HG03575 (cell line): ENCODE results near the gene MCUB.

Experiments used
- ATAC-seq: cut with Tn5 transposase; IDR thresholded peaks from one replicate; pipeline ENCODE4 v1.9.1; 2021; ENCODE audit not compliant: unreplicated experiment, insufficient number of reproducible peaks, low FRiP score; ENCODE audit errors: extremely low read depth

The MCUB gene

GRCh38 chr4:109614466-109614865 is 54.4 kb downstream of the MCUB start:
- ATAC-seq, result no peak

DNA sequence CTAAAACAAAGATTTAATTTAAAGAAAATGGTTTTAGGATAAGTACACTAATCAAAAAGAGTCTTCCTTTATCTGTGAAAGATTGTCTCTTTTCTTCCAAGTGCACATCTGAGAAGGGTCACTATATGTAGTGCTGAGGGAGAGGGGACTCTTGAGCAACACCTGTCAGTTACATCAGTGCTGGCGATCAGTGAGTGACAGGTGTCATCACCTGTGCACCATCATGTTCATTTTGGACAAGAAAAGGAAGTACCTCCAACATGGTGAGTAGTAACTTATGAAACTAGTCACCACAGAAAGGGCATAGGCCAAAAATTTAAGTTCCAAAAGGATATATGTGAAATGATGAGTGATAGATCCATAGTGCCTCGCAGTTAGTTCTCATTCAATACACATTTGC is 55.7 kb downstream of the MCUB start:
- no peak for ATAC-seq

GRCh38 chr4:109616243-109616642 is 56.2 kb downstream of the MCUB start:
- ATAC-seq, result no peak

- no peak for ATAC-seq
These were observed 62.6 kb downstream of the MCUB start for GRCh38 chr4:109622626-109623025.

DNA sequence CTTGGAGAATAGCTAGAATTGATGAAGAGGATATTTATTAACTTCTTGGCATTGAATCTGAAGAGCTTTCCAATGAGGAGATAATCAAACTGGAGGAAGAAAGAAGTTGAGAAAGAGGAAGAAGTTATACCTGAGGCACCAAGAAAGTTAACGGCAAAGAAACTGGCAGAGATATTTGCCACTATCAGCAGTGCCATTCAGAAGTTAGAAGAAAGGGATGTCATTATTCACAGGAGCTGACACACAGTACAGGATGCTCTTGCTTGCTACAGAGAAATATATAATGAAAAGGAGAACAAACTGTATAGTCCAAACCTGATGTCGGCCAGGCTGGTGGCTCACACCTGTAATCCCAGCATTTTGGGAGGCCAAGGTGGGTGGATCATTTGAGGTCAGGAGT is 64.5 kb downstream of the MCUB start:
- no peak for ATAC-seq

DNA sequence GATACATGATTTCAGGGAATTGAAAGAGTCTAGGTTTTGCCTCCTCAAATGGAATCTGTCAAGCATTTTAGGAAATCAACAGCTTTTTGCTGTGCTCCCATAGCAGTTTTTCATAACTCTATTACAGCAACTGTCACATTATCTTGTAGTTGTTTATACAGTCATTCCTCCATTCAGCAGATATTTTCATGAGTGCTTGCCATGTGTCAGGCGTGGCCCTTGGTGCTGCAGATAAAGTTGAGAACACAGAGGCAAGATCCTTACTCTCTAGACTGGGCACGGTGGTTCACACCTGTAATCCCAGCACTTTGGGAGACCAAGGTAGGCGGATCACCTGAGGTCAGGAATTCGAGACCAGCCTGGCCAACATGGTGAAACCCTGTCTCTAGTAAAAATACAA is 67.3 kb downstream of the MCUB start:
- ATAC-seq, result no peak

DNA sequence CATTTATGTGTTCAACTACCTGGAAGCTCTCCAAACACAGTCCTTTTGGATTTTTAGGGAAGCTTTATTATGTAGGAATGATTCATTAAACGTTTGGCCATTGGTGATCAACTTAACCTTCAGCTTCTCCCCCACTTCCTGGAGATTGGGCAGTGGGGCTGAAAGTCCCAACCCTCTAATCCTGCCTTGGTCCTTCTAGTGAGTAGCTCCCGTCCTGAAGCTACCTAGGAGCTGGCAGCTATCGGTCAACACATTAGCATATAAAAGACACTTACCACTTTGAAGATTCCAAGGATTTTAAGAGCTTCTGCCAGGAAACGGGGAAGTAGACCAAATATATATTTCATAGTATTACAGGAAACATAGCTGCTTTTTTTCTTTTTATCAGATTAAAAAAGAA is 69.7 kb downstream of the MCUB start:
- no peak for ATAC-seq

GRCh38 chr4:109631532-109632108 is 71.6 kb downstream of the MCUB start:
- no peak for ATAC-seq

GRCh38 chr4:109640644-109641043 is 80.6 kb downstream of the MCUB start:
- ATAC-seq, result no peak

GRCh38 chr4:109645874-109646710 is 86.0 kb downstream of the MCUB start:
- no peak for ATAC-seq

DNA sequence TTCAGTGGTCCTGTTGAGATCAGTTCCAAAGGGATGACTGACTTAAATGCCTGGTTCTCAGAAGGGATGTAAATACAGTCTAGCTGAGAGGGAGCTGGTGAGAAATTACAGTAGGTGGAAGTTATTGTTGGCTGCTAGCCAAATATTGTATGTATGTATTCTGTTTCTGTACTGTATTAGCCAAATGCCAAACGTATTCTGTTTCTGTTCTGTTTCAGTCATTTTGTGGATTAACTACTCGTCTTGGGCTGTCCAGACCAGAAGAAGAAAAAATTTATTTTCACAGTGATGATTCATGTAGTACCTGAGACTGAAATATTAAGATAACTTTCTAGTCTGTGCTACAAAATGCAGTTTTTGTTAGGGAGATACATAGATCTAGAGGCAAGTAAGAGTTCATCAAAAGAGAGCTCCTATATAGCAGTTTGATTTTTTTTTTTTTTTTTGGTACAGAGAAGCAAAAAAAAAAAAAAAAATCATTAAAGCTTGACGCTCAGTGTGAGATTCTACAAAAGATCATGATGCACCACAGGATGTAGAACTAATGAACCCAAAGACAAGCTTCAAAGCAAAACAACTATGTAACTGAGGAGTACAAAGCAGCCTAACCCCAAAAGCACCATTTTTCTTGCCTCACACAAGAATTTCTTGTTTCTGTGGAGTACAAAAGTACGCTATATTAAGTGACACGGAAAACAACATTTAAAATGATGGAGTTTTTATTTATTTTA is 88.4 kb downstream of the MCUB start:
- peak; percentile 54 for ATAC-seq

DNA sequence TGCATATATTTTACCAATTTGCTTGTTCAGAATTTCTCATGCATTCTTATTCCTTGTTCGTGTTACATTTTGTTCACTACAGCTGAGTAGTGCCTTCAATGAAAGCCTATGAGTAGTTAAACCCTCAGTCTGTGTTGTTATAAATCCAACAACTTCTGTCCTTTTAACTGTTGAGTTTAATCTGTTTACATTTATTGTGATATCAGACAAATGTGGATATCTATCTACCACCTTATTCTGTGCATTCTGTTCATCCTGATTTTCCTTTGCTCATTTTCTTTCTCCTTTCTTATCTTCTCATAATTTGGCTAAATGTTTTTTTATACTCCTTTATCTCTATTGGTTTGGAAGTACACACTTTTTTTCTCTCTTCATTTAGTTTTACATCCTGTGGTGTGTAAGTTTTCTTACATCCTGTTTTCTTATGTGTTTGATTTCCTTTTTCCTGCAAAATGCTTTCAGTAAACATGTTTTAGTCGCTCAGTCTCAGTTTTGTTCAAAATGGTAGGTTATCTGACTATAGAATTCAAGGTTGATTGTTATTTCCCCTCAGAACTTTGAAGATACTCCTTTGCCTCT is 89.0 kb downstream of the MCUB start:
- ATAC-seq, result no peak

GRCh38 chr4:109649872-109650271 is 89.8 kb downstream of the MCUB start:
- peak; percentile 75 for ATAC-seq

DNA sequence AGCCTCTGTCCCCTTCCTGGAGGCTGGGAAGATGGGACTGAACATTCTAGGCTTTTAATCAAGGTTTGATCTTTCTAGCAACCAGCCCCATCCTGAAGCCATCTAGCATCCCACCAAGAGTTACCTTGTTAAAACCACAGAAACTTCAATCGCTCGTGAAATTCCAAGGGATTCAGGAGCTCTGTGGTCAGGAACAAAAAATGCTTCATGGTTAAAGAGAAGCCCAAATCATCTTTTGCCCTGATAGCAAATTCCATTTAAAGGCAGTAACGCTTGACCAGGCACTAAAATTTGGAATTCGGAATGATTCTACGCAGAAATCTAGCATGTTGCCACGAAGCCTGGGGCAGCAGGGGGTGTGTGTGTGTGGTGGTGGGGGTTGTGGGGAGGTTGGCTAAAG is 95.3 kb downstream of the MCUB start:
- no peak for ATAC-seq

GRCh38 chr4:109657854-109658418 is 97.9 kb downstream of the MCUB start:
- no peak for ATAC-seq

GRCh38 chr4:109658871-109659410 is 98.9 kb downstream of the MCUB start:
- ATAC-seq, result no peak

DNA sequence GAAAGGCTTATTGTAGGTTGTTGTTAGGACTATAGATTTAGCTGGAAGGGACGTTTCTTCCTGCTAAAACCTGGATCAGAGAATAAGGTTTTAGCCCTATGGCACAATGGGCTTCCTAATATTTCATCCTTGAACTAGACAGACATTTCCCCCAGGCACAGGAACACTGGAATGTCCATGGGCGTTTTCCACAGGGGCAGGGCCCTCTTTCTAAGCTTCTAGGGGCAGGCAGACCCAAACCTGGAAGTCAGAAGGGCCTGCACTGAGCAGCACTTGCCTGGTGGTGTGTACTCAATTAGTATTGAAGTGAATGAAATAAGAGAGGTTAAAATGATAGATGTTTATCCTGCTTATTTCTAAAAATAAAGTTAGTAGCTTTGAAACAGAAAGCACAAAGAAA is 102.1 kb downstream of the MCUB start:
- ATAC-seq, result no peak

DNA sequence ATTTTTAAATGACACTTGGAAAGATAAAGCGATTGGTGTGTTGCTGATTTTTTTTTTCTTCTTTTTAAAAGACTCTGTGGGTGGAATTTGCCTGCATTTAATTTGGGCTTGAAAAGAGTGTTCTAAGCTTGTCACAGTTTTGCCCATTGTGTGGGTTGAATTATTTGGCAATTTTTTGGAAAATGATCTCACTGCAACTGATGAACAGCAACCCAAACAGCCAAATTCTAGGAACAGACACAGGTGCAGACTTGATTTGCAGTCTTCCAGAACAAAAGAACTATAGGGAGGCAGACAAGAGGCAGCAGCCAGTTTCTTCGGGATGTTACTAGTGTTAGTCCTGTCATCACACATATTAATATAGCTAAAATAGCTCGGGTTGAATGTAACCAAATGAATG is 102.7 kb downstream of the MCUB start:
- no peak for ATAC-seq

DNA sequence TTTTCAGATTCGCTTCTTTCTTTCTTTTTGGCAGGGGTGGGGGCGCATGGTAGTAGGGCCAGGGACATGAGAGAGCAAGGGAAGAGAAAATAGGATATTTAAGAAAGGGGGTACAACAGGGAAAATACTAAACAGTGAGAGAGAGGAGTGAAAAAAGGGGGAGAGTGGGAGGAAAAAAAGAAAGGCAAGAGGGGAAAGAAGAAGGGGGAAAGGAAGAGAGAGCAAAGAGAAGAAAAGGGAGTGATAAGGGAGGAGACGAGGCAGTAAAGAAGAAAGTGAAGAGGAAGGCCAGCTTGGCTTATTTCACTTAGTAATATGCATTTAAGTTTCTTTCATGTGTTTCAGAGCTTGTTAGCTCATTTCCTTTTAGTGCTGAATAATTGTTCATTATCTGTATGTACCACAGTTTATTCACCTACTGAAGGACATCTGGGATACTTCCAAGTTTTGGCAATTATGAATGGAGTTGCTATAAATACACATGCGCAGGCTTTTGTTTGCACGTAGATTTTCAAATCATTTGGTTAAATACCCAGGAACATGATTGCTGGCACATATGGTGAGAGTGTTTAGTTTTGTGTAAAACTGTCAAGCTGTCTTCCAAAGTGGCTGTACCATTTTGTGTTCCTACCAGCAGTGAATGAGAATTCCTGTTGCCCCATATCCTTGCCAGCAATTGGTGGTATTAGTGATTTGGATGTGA is 105.9 kb downstream of the MCUB start:
- no peak for ATAC-seq
